H1 (cell line): ENCODE data around the gene SSBP3. TPM values are rescaled to one million over a fixed set of nuclear protein-coding genes. Genes with fewer than 3 reads are reported as not detected.

Source experiments
- CTCF ChIA-PET: fragments of 300-600 bp; sonication (Branson Sonifier 250); formaldehyde crosslinking; loops from one replicate; lab custom pipeline; 2021; ENCODE audit not compliant: partially characterized antibody; lab: Charles Lee
- POLR2A ChIA-PET: fragments of 300-600 bp; sonication (Branson Sonifier 250); formaldehyde crosslinking; loops from one replicate; lab custom pipeline; 2021; ENCODE audit warnings: inconsistent platforms; ENCODE audit not compliant: partially characterized antibody; lab: Charles Lee
- DNase-seq, 2 experiments: peaks; one replicate each; pipeline versions ENCODE4 v3.0.0 to v3.0.0-alpha.2; 2010 to 2022; ENCODE audit warnings: low spot score in 2 of 2, low read depth in 1 of 2, mixed read lengths in 1 of 2
- FAIRE-seq: peaks from 2 replicates; lab custom pipeline; 2011; peaks lifted over from hg19 to GRCh38; lab: Jason Lieb, UNC
- H2AFZ ChIP-seq: 2 replicates; pipeline ENCODE4 v1.8.1; 2012; ENCODE audit warnings: low read length, inconsistent platforms
- H2AK5ac ChIP-seq: 2 replicates; pipeline ENCODE4 v1.6.1; 2013; ENCODE audit warnings: low read depth, low read length
- H2BK120ac ChIP-seq: replicated peaks from 2 replicates; pipeline ENCODE3; 2013; ENCODE audit warnings: low read depth, low read length, inconsistent platforms
- H2BK12ac ChIP-seq: 2 replicates; pipeline ENCODE4 v1.6.1; 2013; ENCODE audit warnings: low read depth, low read length
- H2BK15ac ChIP-seq: 2 replicates; pipeline ENCODE4 v1.6.1; 2013; ENCODE audit warnings: low read length
- H2BK20ac ChIP-seq: 2 replicates; pipeline ENCODE4 v1.6.1; 2013; ENCODE audit warnings: low read length
- H2BK5ac ChIP-seq: 2 replicates; pipeline ENCODE4 v1.6.1; 2013; ENCODE audit warnings: low read depth, low read length
- H3K14ac ChIP-seq: 2 replicates; pipeline ENCODE4 v1.6.1; 2013; ENCODE audit warnings: inconsistent platforms; ENCODE audit not compliant: insufficient read length
- H3K18ac ChIP-seq: 2 replicates; pipeline ENCODE4 v1.6.1; 2013; ENCODE audit warnings: low read length; ENCODE audit errors: extremely low read depth
- H3K23ac ChIP-seq: 2 replicates; pipeline ENCODE4 v1.6.1; 2013; ENCODE audit warnings: inconsistent platforms; ENCODE audit not compliant: insufficient read length
- H3K23me2 ChIP-seq: 2 replicates; pipeline ENCODE4 v1.6.1; 2013; ENCODE audit warnings: low read depth, low read length
- H3K27ac ChIP-seq: 2 replicates; pipeline ENCODE4 v1.6.1; 2011; ENCODE audit warnings: low read depth, low read length, inconsistent platforms
- H3K27me3 ChIP-seq, 4 experiments: replicated peaks in 1 of 4; 1 replicate in 1 of 4; 2 replicates in 3 of 4; pipeline versions ENCODE4 v1.6.1 to v1.8.1; 2011 to 2013; ENCODE audit warnings: low read length in 3 of 4, mild to moderate bottlenecking in 3 of 4, inconsistent platforms in 2 of 4, mixed read lengths in 2 of 4, moderate library complexity in 1 of 4; ENCODE audit not compliant: control insufficient read depth in 3 of 4, insufficient read depth in 3 of 4; ENCODE audit errors: extremely low read depth in 1 of 4
- H3K36me3 ChIP-seq, 4 experiments: 2 replicates each; pipeline versions ENCODE4 v1.6.1 to v1.8.1; 2011 to 2013; ENCODE audit warnings: mild to moderate bottlenecking in 4 of 4, low read length in 3 of 4, moderate library complexity in 2 of 4, control low read depth in 1 of 4, inconsistent platforms in 1 of 4; ENCODE audit not compliant: insufficient read depth in 4 of 4, control insufficient read depth in 2 of 4
- H3K4ac ChIP-seq: replicated peaks from 2 replicates; pipeline ENCODE3; 2013; ENCODE audit warnings: low read length, low read depth, mixed read lengths, inconsistent platforms; ENCODE audit not compliant: insufficient read length
- H3K4me1 ChIP-seq, 4 experiments: replicated peaks in 1 of 4; 1 replicate in 1 of 4; 2 replicates in 3 of 4; pipeline versions ENCODE4 v1.6.1 to v1.8.1; 2011 to 2013; ENCODE audit warnings: low read length in 3 of 4, inconsistent platforms in 2 of 4, mixed read lengths in 1 of 4; ENCODE audit not compliant: insufficient read depth in 4 of 4, control insufficient read depth in 3 of 4
- H3K4me2 ChIP-seq, 2 experiments: 2 replicates each; pipeline versions ENCODE4 v1.6.1 to v1.8.1; 2011 to 2013; ENCODE audit warnings: low read depth in 2 of 2, low read length in 2 of 2, control low read depth in 1 of 2, inconsistent platforms in 1 of 2, mild to moderate bottlenecking in 1 of 2; ENCODE audit not compliant: insufficient read depth in 1 of 2
- H3K4me3 ChIP-seq, 4 experiments: fragments of 200-600, 300-600 bp in 1 of 4; sonication (generic), shearing (Covaris generic), sonication (Bioruptor Twin) in 1 of 4; 2 replicates each; pipeline versions ENCODE4 v1.5.1 to v1.8.1; 2011 to 2016; ENCODE audit warnings: low read length in 4 of 4, low read depth in 3 of 4, control low read depth in 2 of 4, inconsistent platforms in 2 of 4, mild to moderate bottlenecking in 2 of 4, mixed read lengths in 1 of 4, moderate library complexity in 1 of 4; ENCODE audit not compliant: insufficient read depth in 2 of 4; ENCODE audit errors: extremely low read depth in 1 of 4
- H3K56ac ChIP-seq: replicated peaks from 2 replicates; pipeline ENCODE3; 2013; ENCODE audit warnings: low read depth, mild to moderate bottlenecking, mixed read lengths, low read length, inconsistent platforms; ENCODE audit not compliant: insufficient read length
- H3K79me1 ChIP-seq: 2 replicates; pipeline ENCODE4 v1.6.1; 2013; ENCODE audit warnings: low read depth, low read length, control low read depth
- H3K79me2 ChIP-seq, 2 experiments: 2 replicates each; pipeline versions ENCODE4 v1.6.1 to v1.8.1; 2012 to 2013; ENCODE audit warnings: low read length in 2 of 2, mild to moderate bottlenecking in 2 of 2, inconsistent platforms in 1 of 2; ENCODE audit not compliant: insufficient read depth in 2 of 2, control insufficient read depth in 1 of 2
- H3K9ac ChIP-seq, 4 experiments: replicated peaks in 1 of 4; 1 replicate in 1 of 4; 2 replicates in 3 of 4; pipeline versions ENCODE4 v1.6.1 to v1.8.1; 2011 to 2013; ENCODE audit warnings: low read depth in 3 of 4, low read length in 3 of 4, control low read depth in 2 of 4, mild to moderate bottlenecking in 2 of 4, moderate library complexity in 2 of 4, inconsistent platforms in 1 of 4; ENCODE audit errors: extremely low read depth in 1 of 4
- H3K9me3 ChIP-seq, 2 experiments: 2 replicates each; pipeline versions ENCODE4 v1.6.1 to v1.8.1; 2012 to 2013; ENCODE audit warnings: mild to moderate bottlenecking in 2 of 2, moderate library complexity in 2 of 2, control low read depth in 1 of 2, inconsistent platforms in 1 of 2, low read depth in 1 of 2, low read length in 1 of 2, mixed read lengths in 1 of 2; ENCODE audit not compliant: insufficient read depth in 2 of 2
- H4K20me1 ChIP-seq, 2 experiments: replicated peaks in 1 of 2; 2 replicates each; pipeline versions ENCODE3 to v1.8.1; 2011 to 2013; ENCODE audit warnings: inconsistent platforms in 2 of 2, low read length in 2 of 2, mild to moderate bottlenecking in 1 of 2; ENCODE audit not compliant: insufficient read depth in 2 of 2, control insufficient read depth in 1 of 2
- H4K5ac ChIP-seq: 2 replicates; pipeline ENCODE4 v1.6.1; 2013; ENCODE audit warnings: low read length, low read depth, mixed read lengths, inconsistent platforms; ENCODE audit not compliant: insufficient read length
- H4K8ac ChIP-seq: 2 replicates; pipeline ENCODE4 v1.8.0; 2013; ENCODE audit warnings: mild to moderate bottlenecking, moderate library complexity, low read length, inconsistent platforms; ENCODE audit not compliant: insufficient read depth; ENCODE audit errors: extremely low read depth
- H4K91ac ChIP-seq: replicated peaks from 2 replicates; pipeline ENCODE3; 2013; ENCODE audit warnings: low read length, mixed read lengths, inconsistent platforms; ENCODE audit not compliant: insufficient read length
- BRCA1 ChIP-seq: IDR thresholded peaks from 2 replicates; pipeline ENCODE4 v1.6.1; 2012; ENCODE audit warnings: low read depth, low read length, improper control_type of control experiment
- CREB1 ChIP-seq: IDR thresholded peaks from 2 replicates; pipeline ENCODE4 v1.6.1; 2012; ENCODE audit warnings: inconsistent platforms
- E2F6 ChIP-seq: IDR thresholded peaks from 2 replicates; pipeline ENCODE4 v1.6.1; 2012; ENCODE audit warnings: inconsistent platforms
- GTF2F1 ChIP-seq: IDR thresholded peaks from 2 replicates; pipeline ENCODE4 v1.6.1; 2012; ENCODE audit warnings: low read depth, low read length, improper control_type of control experiment, borderline replicate concordance
- HDAC2 ChIP-seq, 2 experiments: fragments of 300-600 bp in 1 of 2; sonication (generic) in 1 of 2; IDR thresholded peaks; 2 replicates each; pipeline ENCODE4 v1.6.1; 2011 to 2012; ENCODE audit warnings: low read depth in 2 of 2, low read length in 2 of 2, mild to moderate bottlenecking in 2 of 2, moderate library complexity in 2 of 2, borderline replicate concordance in 1 of 2, inconsistent platforms in 1 of 2
- MAX ChIP-seq: IDR thresholded peaks from 2 replicates; pipeline ENCODE4 v1.6.1; 2012; ENCODE audit warnings: inconsistent platforms
- NANOG ChIP-seq: IDR thresholded peaks from 2 replicates; pipeline ENCODE4 v1.6.1; 2011; ENCODE audit warnings: low read length, low read depth, mild to moderate bottlenecking, inconsistent platforms; ENCODE audit not compliant: insufficient read depth, poor library complexity, severe bottlenecking
- PHF8 ChIP-seq: fragments of 200-600 bp; sonication (generic); conservative IDR thresholded peaks from 2 replicates; pipeline ENCODE4 v1.7.1; 2012; ENCODE audit warnings: low read depth, mild to moderate bottlenecking, inconsistent platforms, low read length, moderate library complexity
- RAD21 ChIP-seq, 2 experiments: IDR thresholded peaks in 1 of 2; conservative IDR thresholded peaks in 1 of 2; 2 replicates each; pipeline ENCODE4 v1.6.1; 2011; ENCODE audit warnings: low read depth in 2 of 2, low read length in 2 of 2, improper control_type of control experiment in 1 of 2, inconsistent platforms in 1 of 2, mild to moderate bottlenecking in 1 of 2, moderate library complexity in 1 of 2
- RNF2 ChIP-seq: fragments of 200-900, 300-1000 bp; sonication (generic); IDR thresholded peaks from 2 replicates; pipeline ENCODE4 v1.7.1; 2016; ENCODE audit warnings: borderline replicate concordance, low read depth, mild to moderate bottlenecking, antibody characterized with exemption, low read length; ENCODE audit not compliant: poor library complexity, severe bottlenecking; ENCODE audit errors: missing control alignments
- SP2 ChIP-seq: IDR thresholded peaks from 2 replicates; pipeline ENCODE4 v1.6.1; 2012; ENCODE audit warnings: mild to moderate bottlenecking, low read length, inconsistent platforms
- SRF ChIP-seq: IDR thresholded peaks from 2 replicates; pipeline ENCODE4 v1.6.1; 2011; ENCODE audit warnings: mild to moderate bottlenecking, low read depth, low read length, moderate library complexity
- WGBS, 2 experiments: shearing (Covaris generic) in 1 of 2; methylation state at CpG; one replicate each; pipeline versions ENCODE4 v1.1.6 to v1.1.7; 2013 to 2015; ENCODE audit warnings: low lambda C conversion rate in 2 of 2, mixed read lengths in 2 of 2, inconsistent platforms in 1 of 2, low coverage in 1 of 2, missing lambda C conversion rate in 1 of 2; ENCODE audit not compliant: insufficient replicate concordance in 2 of 2, insufficient coverage in 1 of 2, insufficient read length in 1 of 2; ENCODE audit errors: extremely low coverage in 1 of 2, missing lambda C conversion rate in 1 of 2; 5-methylcytosine and 5-hydroxymethylcytosine counted together
- polyA plus RNA-seq, 7 experiments: library from polyadenylated mRNA; depleted of rRNA in 3 of 7; stranded (reverse) in 5 of 7; unstranded in 2 of 7; fragments of >200 nt in 5 of 7; fragments of 200-250 nt in 2 of 7; gene quantifications; 1 replicate in 5 of 7; 2 replicates in 1 of 7; 4 replicates in 1 of 7; pipeline versions ENCODE4 v1.2.1 to v1.2.3, GENCODE V29; 2011 to 2013; ENCODE audit warnings: missing spikeins in 2 of 7, mixed read lengths in 2 of 7
- total RNA-seq: library from RNA; stranded (reverse); fragmentation: NEBNext Ultra II Directional; extraction: Animal tissue kit (Norgen Biotek cat#: 25700); gene quantifications from 2 replicates; pipeline ENCODE4 v1.2.1, GENCODE V29; 2021

Gene SSBP3
- total and polyA plus RNA-seq, 2 of the 8 experiments (the other 6 are each of a cell fraction or from before 2014, with no cell fraction given): 99.7 to 133 TPM

GRCh38 chr1:54392401-54392800 is 13.8 kb downstream of the SSBP3 start:
- H3K4me1 ChIP-seq: peaks cover 0 to 9% (median 4%) of the 10 kb centered on the region in 4 experiments; a peak in 3 of 7 replicates
- no peak overlapping the region for H4K5ac ChIP-seq
- no peak overlapping the region for H2BK15ac ChIP-seq
- H2BK120ac ChIP-seq: no peak overlapping the region
- peaks cover 27 to 96% of the 10 kb centered on the region in 2 experiments for H3K79me2 ChIP-seq
- H3K9ac ChIP-seq: no peak overlapping the region
- no peak overlapping the region for H3K4ac ChIP-seq
- H3K27ac ChIP-seq: no peak overlapping the region
- no peak overlapping the region for H2AFZ ChIP-seq
- H3K23ac ChIP-seq: no peak overlapping the region
- FAIRE-seq: no peak
- H3K14ac ChIP-seq: no peak overlapping the region
- no peak overlapping the region for H2BK5ac ChIP-seq
- no peak overlapping the region for H2BK12ac ChIP-seq
- no peak overlapping the region for H3K4me3 ChIP-seq
- H3K79me1 ChIP-seq: peaks cover 28% of the 10 kb centered on the region
- H3K36me3 ChIP-seq: peaks cover 6 to 59% (median 19%) of the 10 kb centered on the region in 4 experiments; a peak in 6 of 8 replicates
- no peaks in the 10 kb centered on the region for H3K9me3 ChIP-seq
- CTCF ChIA-PET: interaction anchor here (1.1 to 2.9 kb wide), 10 partner anchors 9 to 94 kb away, joined by 3 to 11 read pairs (median 4); no protein-coding TSS in a partner anchor
- no peak overlapping the region for H3K4me2 ChIP-seq
- H3K23me2 ChIP-seq: 0 out of 2 replicates have a peak, but pooled peaks cover 1% of the 10 kb centered on the region
- H4K91ac ChIP-seq: no peak overlapping the region
- 79% methylated on average over 3 of the region's 3 CpGs; no CpG with 5 or more reads in 1 of the 2 experiments for WGBS, 2 experiments
- POLR2A ChIA-PET: interaction anchor here (0.9 to 1.2 kb wide), 3 partner anchors 9 to 117 kb away, joined by 3 read pairs; partner anchors contain the start of gene SSBP3
- no peak overlapping the region for H3K56ac ChIP-seq
- H2BK20ac ChIP-seq: no peak overlapping the region
- no peak overlapping the region for H3K18ac ChIP-seq
- H4K8ac ChIP-seq: no peak overlapping the region
- H3K27me3 ChIP-seq: no peaks in the 10 kb centered on the region
- no peak for DNase-seq
- H2AK5ac ChIP-seq: no peak overlapping the region
- H4K20me1 ChIP-seq: peaks cover 30 to 53% of the 10 kb centered on the region in 2 experiments
- no peak for TF ChIP-seq SRF
- TF ChIP-seq MAX: no peak
- TF ChIP-seq RNF2: no peak
- no peak for TF ChIP-seq NANOG
- TF ChIP-seq SP2: no peak
- no peak for TF ChIP-seq RAD21 (IDR thresholded peaks at IDR 0.05 in 1 of 2, conservative IDR thresholded peaks at IDR 0.05 in 1 of 2; ENCODE audit: low read depth in 2 of 2, low read length in 2 of 2)
- no peak for TF ChIP-seq BRCA1
- no peak for TF ChIP-seq GTF2F1
- no peak for TF ChIP-seq E2F6
- TF ChIP-seq HDAC2 (IDR thresholded peaks at IDR 0.05; ENCODE audit: borderline replicate concordance in 1 of 2, low read depth in 2 of 2, low read length in 2 of 2): no peak
- TF ChIP-seq PHF8: no peak
- TF ChIP-seq CREB1: no peak
